ENCODE measurements around the gene PRRT2.

PRRT2 gene

DNA sequence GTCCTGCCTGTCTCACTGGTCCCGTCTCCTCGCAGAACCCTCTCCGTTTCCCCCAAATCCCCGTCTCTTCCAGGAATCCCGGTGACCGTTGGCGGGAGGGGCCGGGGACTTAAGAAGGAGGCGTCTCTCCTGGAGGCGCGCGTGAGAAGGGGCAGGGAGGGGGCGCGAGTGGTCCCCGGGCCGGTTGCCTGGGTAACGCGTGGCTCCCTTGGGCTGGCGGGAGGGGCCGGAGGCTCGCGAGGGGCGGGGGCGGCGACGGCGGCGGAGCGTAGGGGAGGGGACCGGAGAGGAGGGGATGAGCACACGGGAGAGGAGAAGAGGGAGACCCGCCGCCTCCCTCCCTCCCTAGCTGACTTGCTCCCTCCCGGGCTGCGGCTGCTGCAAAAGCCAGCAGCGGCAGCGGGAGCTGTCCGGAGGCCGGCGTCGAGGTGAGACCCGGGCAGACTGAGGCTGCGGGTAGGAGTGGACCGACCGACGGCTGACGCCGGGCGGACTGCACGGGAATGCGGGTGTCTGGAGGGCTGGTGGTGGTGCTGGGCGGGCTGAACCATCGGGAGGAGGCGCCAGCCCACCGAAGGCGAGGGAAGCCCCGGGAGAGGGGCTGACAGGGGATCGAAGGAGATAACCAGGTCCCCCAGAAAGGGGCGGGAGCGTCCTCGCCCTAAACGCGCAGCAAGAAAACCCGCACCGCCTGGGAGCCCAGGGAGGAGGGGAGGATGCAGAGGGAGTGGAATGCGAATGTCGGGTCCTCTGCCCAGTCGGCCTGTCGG lies at the start of gene PRRT2:
Gene PRRT2 (plus strand): TSS at position 298 of the 770 bp plus-strand sequence. CDS start 862 bp downstream, outside the sequence.
- CTCF ChIA-PET, result interaction anchor here (0.6 to 2.5 kb wide), 3 partner anchors 36 to 220 kb away, joined by 3 to 11 read pairs (median 3); no protein-coding TSS in a partner anchor
- TF ChIP-seq, protein P1, sequence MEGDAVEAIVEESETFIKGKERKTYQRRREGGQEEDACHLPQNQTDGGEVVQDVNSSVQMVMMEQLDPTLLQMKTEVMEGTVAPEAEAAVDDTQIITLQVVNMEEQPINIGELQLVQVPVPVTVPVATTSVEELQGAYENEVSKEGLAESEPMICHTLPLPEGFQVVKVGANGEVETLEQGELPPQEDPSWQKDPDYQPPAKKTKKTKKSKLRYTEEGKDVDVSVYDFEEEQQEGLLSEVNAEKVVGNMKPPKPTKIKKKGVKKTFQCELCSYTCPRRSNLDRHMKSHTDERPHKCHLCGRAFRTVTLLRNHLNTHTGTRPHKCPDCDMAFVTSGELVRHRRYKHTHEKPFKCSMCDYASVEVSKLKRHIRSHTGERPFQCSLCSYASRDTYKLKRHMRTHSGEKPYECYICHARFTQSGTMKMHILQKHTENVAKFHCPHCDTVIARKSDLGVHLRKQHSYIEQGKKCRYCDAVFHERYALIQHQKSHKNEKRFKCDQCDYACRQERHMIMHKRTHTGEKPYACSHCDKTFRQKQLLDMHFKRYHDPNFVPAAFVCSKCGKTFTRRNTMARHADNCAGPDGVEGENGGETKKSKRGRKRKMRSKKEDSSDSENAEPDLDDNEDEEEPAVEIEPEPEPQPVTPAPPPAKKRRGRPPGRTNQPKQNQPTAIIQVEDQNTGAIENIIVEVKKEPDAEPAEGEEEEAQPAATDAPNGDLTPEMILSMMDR (IDR thresholded peaks at IDR 0.05; ENCODE audit: insufficient read depth, low read length, missing control alignments), result no peak
- H3K4me3 ChIP-seq (ENCODE audit: low read depth, low read length), result peak within 1 kb of the TSS; percentile 72
- POLR2A ChIA-PET, result interaction anchor here (0.5 to 1.2 kb wide), 2 partner anchors 10 to 88 kb away, joined by 3 to 4 read pairs; partner anchors contain the start of gene ASPHD1
- no peak for DNase-seq (ENCODE audit: low read depth, low spot score)

DNA sequence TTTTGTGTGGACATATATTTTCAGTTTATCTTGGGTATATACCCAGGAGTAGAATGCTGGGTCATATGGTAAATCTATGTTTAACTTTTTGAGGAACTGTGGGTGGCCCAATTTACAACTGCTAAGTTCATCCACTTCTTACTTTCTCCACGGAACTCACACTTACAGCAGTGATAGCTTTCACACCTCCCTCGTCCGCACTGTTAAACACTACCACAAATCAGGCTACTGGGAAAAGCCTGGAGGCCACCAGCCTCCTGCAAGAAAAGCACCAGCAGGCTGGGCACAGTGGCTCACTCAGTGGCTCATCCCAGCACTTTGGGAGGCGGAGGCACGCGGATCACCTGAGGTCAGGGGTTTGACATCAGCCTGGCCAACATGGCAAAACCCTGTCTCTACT lies 48.7 kb upstream of the PRRT2 start:
- TF ChIP-seq, protein P1 (IDR thresholded peaks at IDR 0.05; ENCODE audit: insufficient read depth, low read length, missing control alignments), result no peak
- CTCF ChIA-PET, result no interaction called here
- no peak for DNase-seq (ENCODE audit: low read depth, low spot score)
- POLR2A ChIA-PET, result no interaction called here
- no peak overlapping the region for H3K4me3 ChIP-seq (ENCODE audit: low read depth, low read length)

DNA sequence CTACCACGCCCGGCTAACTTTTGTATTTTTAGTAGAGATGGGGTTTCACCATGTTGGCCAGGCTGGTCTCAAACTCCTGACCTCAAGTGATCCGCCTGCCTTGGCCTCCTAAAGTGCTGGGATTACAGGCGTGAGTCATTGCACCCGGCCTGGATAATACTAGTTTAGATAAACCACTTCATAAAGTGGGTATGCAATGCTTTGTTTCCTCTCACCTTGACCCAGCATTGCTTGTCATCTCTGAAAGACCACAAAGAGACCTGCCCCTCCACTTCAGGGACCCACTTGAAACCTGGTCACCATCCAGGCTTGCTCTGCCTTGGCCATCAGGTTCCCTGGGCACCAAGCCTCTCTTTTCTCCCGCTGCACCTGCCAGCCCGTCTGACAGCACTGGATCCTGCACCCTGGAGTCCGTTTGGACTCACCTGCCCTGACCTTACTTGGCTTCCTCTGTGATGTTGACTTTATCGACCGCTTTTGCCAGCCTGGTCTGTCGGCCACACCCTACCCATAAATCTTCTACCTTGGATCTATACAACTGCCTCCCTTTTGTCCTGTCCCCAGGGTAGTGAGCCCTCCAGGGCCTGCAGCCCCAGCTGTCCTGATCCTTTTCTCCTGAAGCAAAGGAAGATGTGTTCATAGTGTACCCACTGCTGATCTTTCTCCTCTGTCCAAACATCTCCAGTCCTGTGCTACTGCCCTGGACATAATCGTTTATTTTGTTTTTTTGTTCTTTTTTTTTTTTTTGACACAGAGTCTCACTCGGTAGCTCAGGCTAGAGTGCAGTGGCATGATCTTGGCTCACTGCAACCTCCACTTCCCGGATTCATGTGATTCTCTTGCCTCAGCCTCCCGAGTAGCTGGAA lies 46.6 kb upstream of the PRRT2 start:
- no peak overlapping the region for H3K4me3 ChIP-seq (ENCODE audit: low read depth, low read length)
- ChIA-PET CTCF (interaction anchor here (0.9 to 2.0 kb wide), 2 partner anchors 19 to 36 kb away, joined by 3 to 4 read pairs; no protein-coding TSS in a partner anchor), POLR2A (no interaction called here)
- no peak for DNase-seq (ENCODE audit: low read depth, low spot score)
- TF ChIP-seq, protein P1 (IDR thresholded peaks at IDR 0.05; ENCODE audit: insufficient read depth, low read length, missing control alignments), result no peak

DNA sequence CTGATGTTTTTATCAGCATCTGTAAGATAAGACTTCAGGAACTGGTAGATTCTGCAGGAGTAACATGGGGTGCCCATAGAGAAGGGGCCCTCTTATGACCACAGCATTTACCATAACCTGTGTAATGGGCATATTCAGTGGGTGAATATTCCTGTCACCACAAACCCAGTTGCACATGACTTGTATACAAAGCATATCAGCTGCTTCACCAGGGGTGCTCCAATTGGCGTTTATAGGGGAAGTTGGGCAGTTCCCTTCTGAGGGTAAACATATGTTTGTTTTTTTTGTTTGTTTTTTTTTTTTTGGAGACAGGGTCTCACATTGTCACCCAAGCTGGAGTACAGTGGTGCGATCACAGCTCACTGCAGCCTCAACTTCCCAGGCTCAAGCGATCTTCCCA lies 45.4 kb upstream of the PRRT2 start:
- TF ChIP-seq, protein P1 (IDR thresholded peaks at IDR 0.05; ENCODE audit: insufficient read depth, low read length, missing control alignments), result no peak
- POLR2A ChIA-PET, result no interaction called here

DNA sequence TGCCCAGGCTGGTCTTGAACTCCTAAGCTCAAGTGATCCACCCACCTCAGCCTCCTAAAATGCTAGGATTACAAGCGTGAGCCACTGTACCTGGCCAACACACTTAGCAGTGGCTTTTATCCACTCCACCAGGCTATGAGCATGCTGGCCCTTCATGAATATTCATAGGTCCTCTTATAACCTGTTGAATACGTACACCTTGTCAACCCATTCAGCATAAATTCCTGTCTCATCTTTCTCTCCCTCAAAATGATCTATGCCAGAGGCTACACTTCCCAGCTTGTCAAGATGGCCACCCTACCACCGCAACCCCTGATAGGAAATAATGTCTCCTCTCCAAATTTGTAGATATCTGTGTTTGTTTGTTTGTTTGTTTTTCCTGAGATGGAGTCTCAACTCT lies 44.9 kb upstream of the PRRT2 start:
- POLR2A ChIA-PET, result no interaction called here
- CTCF ChIA-PET, result no interaction called here
- no peak overlapping the region for H3K4me3 ChIP-seq (ENCODE audit: low read depth, low read length)
- DNase-seq (ENCODE audit: low read depth, low spot score), result no peak
- TF ChIP-seq, protein P1 (IDR thresholded peaks at IDR 0.05; ENCODE audit: insufficient read depth, low read length, missing control alignments), result no peak

More for the DNA sequence above, 45.4 kb upstream of the PRRT2 start:
- no peak for DNase-seq (ENCODE audit: low read depth, low spot score)
- CTCF ChIA-PET, result no interaction called here
- no peak overlapping the region for H3K4me3 ChIP-seq (ENCODE audit: low read depth, low read length)

DNA sequence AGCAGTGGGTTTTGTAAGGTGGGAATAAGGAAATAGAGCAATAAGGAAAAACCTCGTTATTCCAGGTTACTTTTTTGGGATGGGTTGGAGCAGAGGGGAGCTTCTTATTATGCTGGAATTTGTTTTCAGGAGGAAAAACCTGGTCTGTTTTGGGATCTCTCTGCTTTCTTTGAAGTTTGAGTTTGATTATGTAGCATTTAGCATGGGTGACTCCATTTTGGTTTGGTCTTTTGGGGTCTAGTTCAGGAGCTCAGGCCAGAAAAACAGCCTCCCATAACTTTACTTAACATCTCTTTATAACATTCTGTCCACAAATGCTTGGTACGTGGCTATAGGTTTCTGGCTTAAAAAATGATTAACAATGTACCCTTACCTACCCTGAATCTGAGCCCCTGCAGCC lies 42.5 kb upstream of the PRRT2 start:
- ChIA-PET POLR2A (no interaction called here), CTCF (interaction anchor here (0.6 to 2.5 kb wide), 6 partner anchors 9 to 51 kb away, joined by 3 to 7 read pairs (median 3); partner anchors contain the start of gene KIF22)
- TF ChIP-seq, protein P1 (IDR thresholded peaks at IDR 0.05; ENCODE audit: insufficient read depth, low read length, missing control alignments), result no peak
- no peak for DNase-seq (ENCODE audit: low read depth, low spot score)
- H3K4me3 ChIP-seq (ENCODE audit: low read depth, low read length), result no peak overlapping the region
